Thyroid gland (tissue), 4 donors: ENCODE measurements around the gene EFHD1.
A peak's percentile ranks its signal among the peaks of the same experiment; 100 is the strongest.

Experiments
- POLR2A ChIP-seq, 2 donors: fragments of 450-650 bp; IDR thresholded peaks; one replicate each; pipeline ENCODE4 v1.6.1; 2017; ENCODE audit warnings: antibody characterized with exemption in 2 of 2, mild to moderate bottlenecking in 2 of 2, moderate library complexity in 1 of 2
- TF ChIP-seq, protein P1 (sequence below), 6 experiments: fragments of 200-600 bp in 3 of 6; fragments of 450-650 bp in 3 of 6; sonication (generic) in 3 of 6; IDR thresholded peaks; one replicate each; pipeline ENCODE4 v1.5.1; 2016 to 2019; ENCODE audit warnings: antibody characterized with exemption in 6 of 6, mild to moderate bottlenecking in 2 of 6, inconsistent platforms in 1 of 6, moderate library complexity in 1 of 6

GRCh38 chr2:232633413-232634205 lies at the start of gene EFHD1:
- TF ChIP-seq, protein P1, sequence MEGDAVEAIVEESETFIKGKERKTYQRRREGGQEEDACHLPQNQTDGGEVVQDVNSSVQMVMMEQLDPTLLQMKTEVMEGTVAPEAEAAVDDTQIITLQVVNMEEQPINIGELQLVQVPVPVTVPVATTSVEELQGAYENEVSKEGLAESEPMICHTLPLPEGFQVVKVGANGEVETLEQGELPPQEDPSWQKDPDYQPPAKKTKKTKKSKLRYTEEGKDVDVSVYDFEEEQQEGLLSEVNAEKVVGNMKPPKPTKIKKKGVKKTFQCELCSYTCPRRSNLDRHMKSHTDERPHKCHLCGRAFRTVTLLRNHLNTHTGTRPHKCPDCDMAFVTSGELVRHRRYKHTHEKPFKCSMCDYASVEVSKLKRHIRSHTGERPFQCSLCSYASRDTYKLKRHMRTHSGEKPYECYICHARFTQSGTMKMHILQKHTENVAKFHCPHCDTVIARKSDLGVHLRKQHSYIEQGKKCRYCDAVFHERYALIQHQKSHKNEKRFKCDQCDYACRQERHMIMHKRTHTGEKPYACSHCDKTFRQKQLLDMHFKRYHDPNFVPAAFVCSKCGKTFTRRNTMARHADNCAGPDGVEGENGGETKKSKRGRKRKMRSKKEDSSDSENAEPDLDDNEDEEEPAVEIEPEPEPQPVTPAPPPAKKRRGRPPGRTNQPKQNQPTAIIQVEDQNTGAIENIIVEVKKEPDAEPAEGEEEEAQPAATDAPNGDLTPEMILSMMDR (IDR thresholded peaks at IDR 0.05): no peak
- TF ChIP-seq POLR2A (IDR thresholded peaks at IDR 0.05): peak; percentile 63 to 77
